Tibial artery (tissue), 4 donors: ENCODE measurements around the gene LRCOL1.

Source experiments
- DNase-seq, 2 donors: peaks; one replicate each; pipeline ENCODE4 v3.0.0-alpha.2; 2019
- H3K27ac ChIP-seq, 2 donors: fragments of 200-600 bp; sonication (generic) in 1 of 2; 1 replicate in 1 of 2; 2 replicates in 1 of 2; pipeline ENCODE4 v1.5.1; 2018 to 2019; ENCODE audit warnings: mild to moderate bottlenecking in 1 of 2
- H3K27me3 ChIP-seq, 2 donors: fragments of 200-600 bp; sonication (generic) in 1 of 2; one replicate each; pipeline versions ENCODE4 v1.5.1 to v1.6.0; 2016 to 2019
- H3K36me3 ChIP-seq, 3 donors: fragments of 200-600 bp; sonication (generic) in 2 of 3; one replicate each; pipeline ENCODE4 v1.5.1; 2016 to 2019; ENCODE audit warnings: mild to moderate bottlenecking in 2 of 3
- H3K4me1 ChIP-seq, 4 donors: fragments of 200-600 bp; sonication (generic) in 2 of 4; 1 replicate in 3 of 4; 2 replicates in 1 of 4; pipeline ENCODE4 v1.5.1; 2016 to 2019
- H3K4me3 ChIP-seq, 2 donors: fragments of 200-600 bp; sonication (generic) in 1 of 2; 1 replicate in 1 of 2; 2 replicates in 1 of 2; pipeline ENCODE4 v1.5.1; 2018 to 2019; ENCODE audit warnings: mild to moderate bottlenecking in 2 of 2
- H3K9me3 ChIP-seq, 3 donors: fragments of 200-600 bp; sonication (generic) in 1 of 3; one replicate each; pipeline ENCODE4 v1.5.1; 2016 to 2019
- CTCF ChIP-seq, 2 experiments: fragments of 200-600 bp in 1 of 2; fragments of 450-650 bp in 1 of 2; IDR thresholded peaks; one replicate each; pipeline ENCODE4 v1.5.1; 2017 to 2019; ENCODE audit warnings: antibody characterized with exemption in 2 of 2, mild to moderate bottlenecking in 1 of 2, moderate library complexity in 1 of 2
- intact Hi-C: fragments of 100-400 bp; cut with DNase I; formaldehyde crosslinking; loops from one replicate; pipeline ENCODE4 v1.15.0; 2023; ENCODE audit warnings: low total_unique reads

LRCOL1 gene

DNA sequence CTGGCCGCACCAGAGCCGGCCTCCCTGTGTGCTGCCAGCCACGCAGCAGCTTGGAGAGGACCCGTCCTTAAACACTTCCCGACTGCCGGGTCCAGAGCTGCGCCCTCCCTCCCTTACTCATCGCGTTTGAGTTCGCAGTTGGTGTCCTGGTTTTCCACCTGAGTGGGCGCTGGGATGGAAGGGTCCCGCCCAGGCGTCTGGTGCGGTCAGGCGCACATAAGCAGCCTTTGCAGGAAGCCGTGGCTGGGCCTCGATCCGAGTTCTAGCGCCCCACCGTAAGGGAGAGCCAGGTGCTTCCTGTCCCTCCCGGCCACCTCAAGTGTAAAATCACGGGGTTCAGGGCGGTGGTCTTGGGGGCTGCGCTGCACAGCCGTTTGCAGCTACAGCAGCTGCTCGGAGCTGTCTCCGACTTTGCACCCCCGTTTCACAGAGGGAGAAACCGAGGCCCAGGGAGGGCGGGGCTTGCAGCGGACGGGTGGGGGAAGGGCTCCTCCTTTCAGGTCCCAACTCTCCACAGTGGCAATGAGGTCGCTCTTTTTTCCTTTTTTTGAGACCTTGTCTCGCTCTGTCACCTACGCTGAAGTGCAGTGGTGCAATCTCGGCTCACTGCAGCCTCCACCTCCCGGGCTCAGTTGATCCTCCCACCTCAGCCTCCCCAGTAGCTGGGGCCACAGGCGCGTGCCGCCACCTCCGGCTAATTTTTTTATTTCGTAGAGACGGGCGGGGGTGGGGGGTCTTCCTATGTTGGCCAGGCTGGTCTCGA, 51.3 kb downstream of the LRCOL1 start:
- no peak for DNase-seq
- peaks cover 0 to 31% (median 21%) of the 10 kb centered on the region in 4 donors for H3K4me1 ChIP-seq
- H3K27me3 ChIP-seq = no peaks in the 10 kb centered on the region
- no peak for TF ChIP-seq CTCF (IDR thresholded peaks at IDR 0.05)
- H3K9me3 ChIP-seq = no peaks in the 10 kb centered on the region
- H3K4me3 ChIP-seq = peak overlapping the region; percentile 54 to 68
- H3K27ac ChIP-seq = no peak overlapping the region
- peaks cover 0 to 3% (median 0%) of the 10 kb centered on the region in 3 donors for H3K36me3 ChIP-seq
- intact Hi-C loops = no loop called here

DNA sequence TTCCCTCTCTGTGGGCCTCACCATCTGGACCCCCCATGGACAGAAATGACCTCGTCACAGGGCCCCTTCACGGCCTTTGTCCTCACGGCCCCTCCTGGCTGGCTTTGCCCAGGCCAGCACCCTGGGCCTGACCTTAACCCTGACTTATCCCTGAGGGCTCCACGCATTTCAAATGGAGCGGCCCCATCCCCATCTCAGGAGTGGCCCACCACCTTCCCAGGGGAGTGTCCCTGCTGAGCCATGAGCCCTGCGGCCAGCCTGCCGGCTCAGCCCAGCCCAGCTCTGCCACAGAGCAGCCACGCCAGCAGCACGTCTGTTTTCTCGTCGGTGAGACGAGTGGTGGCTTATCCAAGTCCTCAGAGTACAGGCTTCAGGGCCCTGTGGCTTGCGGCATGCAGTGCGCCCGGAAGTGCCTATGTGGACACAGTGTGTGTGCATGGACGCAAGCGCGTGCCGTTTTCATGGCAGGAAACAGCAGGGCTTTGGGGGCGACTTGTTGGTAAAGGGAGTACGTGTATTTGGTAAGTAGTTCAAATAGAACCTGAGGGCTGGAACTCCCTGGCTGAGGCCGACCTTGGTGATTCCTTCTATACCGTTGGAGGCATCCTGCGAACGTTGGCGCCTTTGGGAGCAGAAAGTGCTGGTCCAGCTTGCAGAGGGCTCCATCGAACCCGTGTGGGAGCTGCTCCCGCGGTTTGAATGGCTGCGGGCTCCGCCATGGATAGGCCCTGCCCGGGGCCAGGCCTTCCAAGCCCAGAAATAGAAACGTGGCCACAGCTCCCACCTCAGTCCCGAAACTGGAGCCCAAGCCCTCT, 52.1 kb downstream of the LRCOL1 start:
- DNase-seq = no peak
- H3K27me3 ChIP-seq = no peaks in the 10 kb centered on the region
- no peaks in the 10 kb centered on the region for H3K9me3 ChIP-seq
- peaks cover 0 to 31% (median 21%) of the 10 kb centered on the region in 4 donors for H3K4me1 ChIP-seq
- peaks cover 0 to 11% (median 2%) of the 10 kb centered on the region in 3 donors for H3K36me3 ChIP-seq
- intact Hi-C loops = no loop called here
- H3K4me3 ChIP-seq = no peak overlapping the region
- H3K27ac ChIP-seq = no peak overlapping the region
- no peak for TF ChIP-seq CTCF (IDR thresholded peaks at IDR 0.05)

DNA sequence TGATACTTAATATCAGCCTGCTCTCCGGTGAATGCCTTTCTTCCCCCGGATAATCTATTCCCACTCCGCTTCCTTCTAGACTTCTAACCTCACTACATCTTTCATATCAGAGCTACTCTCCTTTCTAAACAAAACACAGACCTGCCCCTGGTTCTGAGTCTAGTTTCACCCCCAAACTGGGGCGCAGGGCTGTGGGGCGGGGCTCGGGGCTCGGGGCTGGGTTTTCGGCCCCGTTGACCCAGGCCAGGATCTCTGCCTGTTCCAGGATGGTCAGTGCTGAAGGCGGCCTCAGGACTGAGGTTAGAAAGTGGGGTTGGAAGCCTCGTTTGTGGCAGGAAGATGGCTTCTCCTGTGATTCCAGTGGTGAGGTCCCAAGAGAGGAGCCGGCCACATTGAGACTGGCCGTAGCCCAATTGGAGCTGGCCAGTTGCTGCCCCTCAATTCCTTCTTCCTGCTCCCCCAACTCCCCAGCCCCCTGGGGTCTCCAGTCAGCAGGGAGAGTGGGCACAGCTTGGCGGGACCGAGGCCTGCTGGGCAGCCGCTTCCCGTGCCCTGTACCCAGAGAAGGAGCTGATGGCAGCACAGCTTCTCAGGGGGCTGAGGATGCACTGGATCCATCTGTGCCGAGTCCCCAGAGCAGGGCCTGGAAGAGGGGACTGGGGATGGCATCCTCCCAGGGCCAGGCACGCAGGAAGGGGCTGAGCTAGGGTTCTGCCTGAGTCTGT, 52.9 kb downstream of the LRCOL1 start:
- Histone ChIP-seq H3K36me3 (peaks cover 0 to 19% (median 10%) of the 10 kb centered on the region in 3 donors), H3K4me1 (peaks cover 0 to 31% (median 21%) of the 10 kb centered on the region in 4 donors), H3K4me3 (no peak overlapping the region), H3K9me3 (no peaks in the 10 kb centered on the region), H3K27ac (no peak overlapping the region), H3K27me3 (no peaks in the 10 kb centered on the region)
- TF ChIP-seq CTCF (IDR thresholded peaks at IDR 0.05) = no peak
- DNase-seq = no peak
- intact Hi-C loops = no loop called here

DNA sequence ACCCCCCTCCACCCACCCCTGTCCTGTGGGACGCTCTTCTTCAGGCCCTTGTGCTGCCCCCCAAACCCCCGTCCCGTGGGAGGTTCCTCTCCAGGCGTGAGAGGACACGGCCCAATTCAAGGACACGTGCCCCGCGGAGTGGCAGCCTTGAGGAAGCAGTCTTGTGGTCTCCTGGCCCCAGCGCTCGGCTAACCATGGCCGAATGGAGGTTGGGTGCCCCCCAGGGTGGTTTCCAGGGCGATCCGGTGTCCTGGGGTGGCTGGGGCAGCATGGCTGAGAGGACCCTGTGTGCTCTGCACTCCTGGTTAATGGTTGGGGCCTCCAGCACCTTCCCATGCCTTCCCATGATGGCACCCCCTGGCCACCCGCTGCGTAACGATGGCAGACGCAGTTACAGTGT, 53.6 kb downstream of the LRCOL1 start:
- Histone ChIP-seq H3K27me3 (no peaks in the 10 kb centered on the region), H3K27ac (no peak overlapping the region), H3K4me3 (no peak overlapping the region), H3K9me3 (no peaks in the 10 kb centered on the region), H3K4me1 (peaks cover 0 to 31% (median 21%) of the 10 kb centered on the region in 4 donors), H3K36me3 (peaks cover 0 to 26% (median 17%) of the 10 kb centered on the region in 3 donors)
- TF ChIP-seq CTCF (IDR thresholded peaks at IDR 0.05) = no peak
- no peak for DNase-seq
- intact Hi-C loops = no loop called here

DNA sequence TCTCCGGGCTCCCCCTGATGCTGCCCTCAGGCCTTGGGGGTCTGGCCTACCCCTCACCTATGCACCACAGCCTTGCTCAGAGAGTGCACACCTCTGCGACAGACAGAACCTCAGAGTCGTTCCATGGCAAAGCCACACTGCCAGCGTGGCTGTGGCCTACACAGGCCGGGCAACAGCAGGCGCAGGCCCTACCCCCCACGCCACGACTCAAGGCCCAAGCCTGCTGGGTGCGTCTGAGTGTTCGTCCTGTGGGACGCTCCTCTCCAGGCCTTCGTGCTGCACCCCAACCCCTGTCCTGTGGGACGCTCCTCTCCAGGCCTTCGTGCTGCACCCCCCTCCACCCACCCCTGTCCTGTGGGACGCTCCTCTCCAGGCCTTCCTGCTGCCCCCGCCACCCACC, 54.2 kb downstream of the LRCOL1 start:
- H3K27ac ChIP-seq = no peak overlapping the region
- intact Hi-C loops = no loop called here

More for the DNA sequence above, 54.2 kb downstream of the LRCOL1 start:
- H3K36me3 ChIP-seq = peaks cover 0 to 32% (median 17%) of the 10 kb centered on the region in 3 donors
- DNase-seq = no peak
- H3K4me1 ChIP-seq = peaks cover 0 to 28% (median 21%) of the 10 kb centered on the region in 4 donors
- H3K4me3 ChIP-seq = no peak overlapping the region
- TF ChIP-seq CTCF (IDR thresholded peaks at IDR 0.05) = no peak
- no peaks in the 10 kb centered on the region for H3K9me3 ChIP-seq
- H3K27me3 ChIP-seq = no peaks in the 10 kb centered on the region
